Psoas muscle (tissue), 8 donors: ENCODE results near the gene ZNF782. TPM values are rescaled to one million over a fixed set of nuclear protein-coding genes. Genes with fewer than 3 reads are reported as not detected.

ENCODE experiments used
- ATAC-seq, 4 donors: fragments of 200-7000 bp; cut with Tn5 transposase; one replicate each; pipeline ENCODE4 v1.9.1; 2020; ENCODE audit warnings: moderate library complexity in 3 of 4, mild to moderate bottlenecking in 2 of 4
- DNase-seq, 2 donors: peaks; one replicate each; pipeline ENCODE4 v3.0.0-alpha.2; 2020
- H3K27ac ChIP-seq: fragments of 200-600 bp; one replicate; pipeline ENCODE4 v1.8.0; 2022
- H3K27me3 ChIP-seq, 3 donors: fragments of 200-600 bp in 1 of 3; one replicate each; pipeline versions ENCODE4 v1.6.1 to v1.8.0; 2013 to 2022; ENCODE audit warnings: low read length in 2 of 3, mild to moderate bottlenecking in 2 of 3, moderate library complexity in 1 of 3; ENCODE audit not compliant: insufficient read depth in 3 of 3
- H3K36me3 ChIP-seq, 2 donors: fragments of 200-600 bp in 1 of 2; one replicate each; pipeline versions ENCODE4 v1.6.1 to v1.8.0; 2013 to 2022; ENCODE audit warnings: low read depth in 1 of 2, mild to moderate bottlenecking in 1 of 2, moderate library complexity in 1 of 2; ENCODE audit not compliant: insufficient read depth in 1 of 2
- H3K4me1 ChIP-seq: fragments of 200-600 bp; one replicate; pipeline ENCODE4 v1.8.0; 2022
- H3K4me3 ChIP-seq: fragments of 200-600 bp; one replicate; pipeline ENCODE4 v1.8.0; 2022; ENCODE audit warnings: mild to moderate bottlenecking
- H3K9me3 ChIP-seq: fragments of 200-600 bp; one replicate; pipeline ENCODE4 v1.8.0; 2022
- CTCF ChIP-seq: fragments of 200-600 bp; IDR thresholded peaks from one replicate; pipeline ENCODE4 v1.8.0; 2022; ENCODE audit warnings: antibody characterized with exemption
- WGBS, 3 donors: extraction: QIAGEN DNeasy Blood & Tissue Kit; methylation state at CpG; one replicate each; pipeline versions ENCODE4 v1.1.6 to v1.1.7; 2013; 5-methylcytosine and 5-hydroxymethylcytosine counted together
- intact Hi-C, 2 donors: fragments of 100-400 bp; cut with DNase I; formaldehyde crosslinking; loops; one replicate each; pipeline versions ENCODE4 v1.11.0 to v1.14.2; 2022
- polyA plus RNA-seq, 3 donors: library from polyadenylated mRNA; stranded (reverse); fragments of 200-250 nt; gene quantifications; one replicate each; pipeline ENCODE4 v1.2.3, GENCODE V29; 2013
- total RNA-seq, 4 donors: library from RNA; stranded (reverse); fragmentation: NEBNext Ultra II Directional in 2 of 4; extraction: Animal tissue kit (Norgen Biotek cat#: 25700) in 2 of 4; gene quantifications; one replicate each; pipeline versions ENCODE4 v1.2.1 to v1.2.4, GENCODE V29; 2021 to 2023
- donor health status: healthy with polysubstance abuse.
- donor health status: DM: no; HTN: no; CAD: no; lungs with moderate emphysema.
- donor health status: Bipolar disorder and iron deficiency.
- donor health status: healthy.
- donor health status: DM: yes; HTN: yes; CAD: no.
- donor health status: DM: no; HTN: no; CAD: no.
- donor health status: DM: no; HTN: no; CAD: no.
- donor health status: DM: yes; HTN: yes; CAD: no.

Gene ZNF782
- total and polyA plus RNA-seq, 7 donors = 0.94 to 7.0 (median 2.8) TPM

DNA sequence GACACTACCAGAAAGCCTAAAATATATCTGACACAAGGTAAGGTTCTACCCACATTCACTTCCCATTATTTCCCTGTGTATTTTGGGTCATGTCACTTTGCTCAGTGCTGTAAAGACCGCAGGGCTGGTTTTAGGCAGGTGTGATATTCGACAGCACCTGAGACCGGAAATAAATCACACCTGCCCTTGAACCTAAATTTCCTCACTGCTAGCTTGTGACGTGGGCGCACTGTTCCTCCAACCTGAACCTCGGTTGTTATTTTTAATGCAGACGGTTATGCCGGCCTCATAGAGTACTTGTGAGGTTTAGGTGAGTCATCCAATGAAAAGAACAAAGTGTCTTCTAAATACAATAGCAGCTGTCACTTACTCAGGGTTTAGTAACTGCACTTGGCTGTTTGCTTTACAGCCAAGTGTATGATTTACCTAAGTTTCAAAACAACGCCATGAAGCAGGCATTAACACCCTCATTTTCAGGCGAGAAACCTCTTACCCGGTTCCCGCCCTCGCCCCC, 20.7 kb upstream of the ZNF782 start:
- intact Hi-C loops = no loop called here
- H3K27ac ChIP-seq = peak overlapping the region; percentile 86

DNA sequence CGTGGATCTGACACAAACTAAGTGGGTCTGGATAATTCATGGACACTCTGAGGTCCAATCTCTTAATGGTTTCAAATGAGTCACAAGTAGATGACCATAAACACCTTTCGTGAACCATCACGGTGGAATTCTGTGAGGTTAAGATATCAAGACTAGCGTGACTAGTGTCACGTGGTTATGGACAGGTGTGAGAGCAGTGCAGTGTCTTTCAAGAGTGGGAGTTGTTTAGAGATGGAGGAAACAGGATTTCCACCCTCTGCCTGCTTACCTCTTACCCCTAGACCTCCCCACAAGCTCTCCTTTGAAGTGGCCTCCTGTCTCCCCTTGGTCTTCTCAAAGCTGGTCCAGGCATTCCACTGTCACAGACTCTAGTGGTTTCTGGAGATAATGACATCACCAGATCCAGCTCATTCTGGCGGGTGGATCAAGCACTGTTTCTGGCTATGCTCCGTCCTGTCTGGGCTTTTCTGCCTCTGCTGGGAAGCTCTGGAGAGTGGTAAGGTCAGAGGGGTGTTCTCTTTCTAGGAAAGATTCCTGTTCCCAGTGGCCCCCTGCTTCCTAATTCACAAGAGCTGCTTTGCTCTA, 20.0 kb upstream of the ZNF782 start:
- H3K36me3 ChIP-seq = no peaks in the 10 kb centered on the region
- H3K9me3 ChIP-seq = no peaks in the 10 kb centered on the region
- intact Hi-C loops = no loop called here
- TF ChIP-seq CTCF = no peak
- peaks cover 0 to 26% (median 3%) of the 10 kb centered on the region in 3 donors for H3K27me3 ChIP-seq
- ATAC-seq (peak; percentile 17 to 69 (median 47)), DNase-seq (no peak)
- peak overlapping the region; percentile 86 for H3K27ac ChIP-seq
- WGBS, 3 donors = 67 to 76% (median 68%) methylated on average over 7 of the region's 7 CpGs
- no peak overlapping the region for H3K4me3 ChIP-seq
- H3K4me1 ChIP-seq = peaks cover 8% of the 10 kb centered on the region

More for the DNA sequence above, 20.7 kb upstream of the ZNF782 start:
- H3K9me3 ChIP-seq = no peaks in the 10 kb centered on the region
- DNase-seq (peak in 1 of 2 donors; percentile 55), ATAC-seq (peak; percentile 87 to 94 (median 94))
- no peak for TF ChIP-seq CTCF
- peaks cover 0 to 26% (median 3%) of the 10 kb centered on the region in 3 donors for H3K27me3 ChIP-seq
- 31 to 36% (median 35%) methylated on average over 13 of the region's 13 CpGs for WGBS, 3 donors
- peaks cover 8% of the 10 kb centered on the region for H3K4me1 ChIP-seq
- H3K36me3 ChIP-seq = no peaks in the 10 kb centered on the region
- peak overlapping the region; percentile 72 for H3K4me3 ChIP-seq

DNA sequence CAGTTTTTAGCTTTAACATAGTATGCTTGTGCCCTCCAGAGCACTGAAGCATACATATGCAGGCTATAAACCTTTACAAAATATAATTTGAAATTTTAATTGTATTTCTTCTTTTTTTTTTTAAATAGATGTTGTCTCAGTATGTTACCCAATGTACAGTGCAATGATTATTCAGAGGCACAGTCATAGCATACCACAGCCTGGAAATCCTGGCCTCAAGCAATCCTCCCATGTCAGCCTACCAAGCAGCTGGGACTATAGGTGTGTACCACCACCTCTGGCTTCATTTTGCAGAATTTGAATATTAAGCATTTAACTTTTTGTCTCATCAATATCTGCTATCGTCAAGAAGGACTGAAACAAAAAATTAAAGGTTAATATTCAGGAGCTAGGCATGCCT, 16.9 kb upstream of the ZNF782 start:
- no peak for ATAC-seq
- H3K27me3 ChIP-seq = peaks cover 0 to 5% (median 0%) of the 10 kb centered on the region in 3 donors
- WGBS, 3 donors = 88 to 100% (median 93%) methylated on average over 1 of the region's 1 CpG
- no peak for DNase-seq
- no peaks in the 10 kb centered on the region for H3K36me3 ChIP-seq
- peaks cover 8% of the 10 kb centered on the region for H3K4me1 ChIP-seq
- intact Hi-C loops = no loop called here
- no peaks in the 10 kb centered on the region for H3K9me3 ChIP-seq
- no peak for TF ChIP-seq CTCF
- H3K4me3 ChIP-seq = no peak overlapping the region
- no peak overlapping the region for H3K27ac ChIP-seq

DNA sequence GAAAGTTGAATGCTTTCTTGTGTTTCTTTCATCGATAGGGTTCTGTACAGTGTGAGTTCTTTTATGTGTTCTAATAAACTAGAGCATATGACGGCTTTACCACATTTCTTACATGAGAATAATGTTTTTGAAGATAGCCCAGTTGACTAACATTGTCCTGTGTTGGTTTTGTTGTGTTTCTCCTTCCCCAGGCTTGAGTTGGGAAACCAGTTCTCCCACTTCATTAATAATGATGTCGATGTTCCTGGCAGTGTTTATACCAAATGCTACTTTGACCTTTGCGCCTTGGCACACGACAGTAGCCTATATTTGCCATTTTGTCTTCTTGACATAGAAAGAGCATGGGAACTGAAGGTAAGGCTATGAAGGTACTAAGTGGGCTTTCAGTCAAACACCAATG, 14.4 kb upstream of the ZNF782 start:
- Histone ChIP-seq H3K9me3 (no peaks in the 10 kb centered on the region), H3K4me3 (no peak overlapping the region), H3K36me3 (no peaks in the 10 kb centered on the region), H3K27ac (no peak overlapping the region), H3K4me1 (no peaks in the 10 kb centered on the region), H3K27me3 (no peaks in the 10 kb centered on the region)
- TF ChIP-seq CTCF = no peak
- ATAC-seq = no peak
- WGBS, 3 donors = 91 to 93% (median 92%) methylated on average over 5 of the region's 5 CpGs
- no peak for DNase-seq
- intact Hi-C loops = no loop called here
